Mucosa of stomach (tissue), 1 donor: ENCODE data around the gene DCUN1D1.

Source experiments
- H3K27me3 ChIP-seq: one replicate; pipeline ENCODE4 v1.7.0; 2013; ENCODE audit warnings: mild to moderate bottlenecking, low read length; ENCODE audit not compliant: control insufficient read depth, insufficient read depth
- H3K36me3 ChIP-seq: one replicate; pipeline ENCODE4 v1.7.0; 2013; ENCODE audit warnings: low read length; ENCODE audit not compliant: control insufficient read depth, insufficient read depth
- H3K4me1 ChIP-seq: one replicate; pipeline ENCODE4 v1.7.0; 2013; ENCODE audit warnings: mild to moderate bottlenecking, low read length; ENCODE audit not compliant: control insufficient read depth, insufficient read depth
- H3K4me3 ChIP-seq: one replicate; pipeline ENCODE4 v1.7.0; 2013; ENCODE audit warnings: low read length
- H3K9ac ChIP-seq: one replicate; pipeline ENCODE4 v1.7.0; 2013; ENCODE audit warnings: mild to moderate bottlenecking, low read length, moderate library complexity
- H3K9me3 ChIP-seq: one replicate; pipeline ENCODE4 v1.7.0; 2013; ENCODE audit warnings: mild to moderate bottlenecking, low read length, moderate library complexity; ENCODE audit not compliant: control insufficient read depth
- donor health status: Pancreatic carcinoma.

The DCUN1D1 gene

GRCh38 chr3:182904164-182904563 lies 76.2 kb downstream of the DCUN1D1 start:
- Histone ChIP-seq H3K9ac (no peak overlapping the region), H3K27me3 (no peaks in the 10 kb centered on the region), H3K9me3 (no peaks in the 10 kb centered on the region), H3K4me3 (no peak overlapping the region), H3K4me1 (no peaks in the 10 kb centered on the region), H3K36me3 (no peaks in the 10 kb centered on the region)

GRCh38 chr3:182902236-182902635 lies 78.1 kb downstream of the DCUN1D1 start:
- Histone ChIP-seq H3K9me3 (no peaks in the 10 kb centered on the region), H3K9ac (no peak overlapping the region), H3K4me1 (no peaks in the 10 kb centered on the region), H3K36me3 (no peaks in the 10 kb centered on the region), H3K4me3 (no peak overlapping the region), H3K27me3 (no peaks in the 10 kb centered on the region)

DNA sequence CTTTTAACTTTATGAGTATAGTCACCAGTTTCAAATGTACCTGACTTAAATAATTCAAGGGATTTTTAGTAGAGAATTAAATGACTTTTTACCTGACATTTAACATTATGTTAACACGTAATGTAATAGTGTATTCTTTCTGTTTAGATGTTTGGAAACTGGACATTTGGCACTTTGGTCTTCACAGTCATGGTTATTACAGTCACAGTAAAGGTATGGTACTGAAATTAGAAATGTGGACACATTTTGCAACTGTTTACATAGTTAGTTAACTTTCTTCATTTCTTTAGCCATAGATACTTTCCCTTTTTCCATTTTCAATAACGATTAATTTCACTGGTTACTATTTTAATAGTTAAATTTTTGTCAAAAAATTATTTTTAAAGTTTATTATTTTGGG lies 83.8 kb downstream of the DCUN1D1 start:
- H3K9me3 ChIP-seq, result no peaks in the 10 kb centered on the region

GRCh38 chr3:182895513-182896112 lies 84.7 kb downstream of the DCUN1D1 start:
- no peaks in the 10 kb centered on the region for H3K27me3 ChIP-seq
- H3K9ac ChIP-seq, result no peak overlapping the region
- H3K9me3 ChIP-seq, result no peaks in the 10 kb centered on the region
- H3K36me3 ChIP-seq, result no peaks in the 10 kb centered on the region
- H3K4me3 ChIP-seq, result no peak overlapping the region
- H3K4me1 ChIP-seq, result no peaks in the 10 kb centered on the region

More for the DNA sequence above, 83.8 kb downstream of the DCUN1D1 start:
- no peak overlapping the region for H3K9ac ChIP-seq
- no peaks in the 10 kb centered on the region for H3K27me3 ChIP-seq
- no peaks in the 10 kb centered on the region for H3K36me3 ChIP-seq
- no peaks in the 10 kb centered on the region for H3K4me1 ChIP-seq
- H3K4me3 ChIP-seq, result no peak overlapping the region

DNA sequence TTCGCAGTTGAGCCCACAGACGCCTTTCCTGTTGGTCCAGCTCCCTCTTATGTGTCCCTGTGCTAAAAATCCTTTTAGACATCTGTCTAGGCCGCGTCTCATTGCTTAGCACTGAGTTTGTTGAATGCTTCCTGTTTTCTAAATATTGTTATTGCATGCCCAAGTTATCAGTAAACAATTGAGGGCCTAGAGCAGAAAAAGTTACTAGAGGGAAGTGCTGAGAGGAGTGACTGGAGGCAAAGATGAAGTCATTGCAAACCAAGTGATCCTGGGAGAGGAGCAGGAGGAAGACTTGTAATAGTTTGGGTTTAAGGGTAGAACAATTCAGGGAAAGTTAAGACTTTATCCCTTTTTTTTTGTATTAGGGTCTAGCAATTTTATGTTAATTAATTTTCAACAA lies 88.1 kb downstream of the DCUN1D1 start:
- no peaks in the 10 kb centered on the region for H3K9me3 ChIP-seq
- H3K4me3 ChIP-seq, result no peak overlapping the region
- no peaks in the 10 kb centered on the region for H3K27me3 ChIP-seq
- no peak overlapping the region for H3K9ac ChIP-seq
- H3K4me1 ChIP-seq, result no peaks in the 10 kb centered on the region
- peaks cover 5% of the 10 kb centered on the region for H3K36me3 ChIP-seq

DNA sequence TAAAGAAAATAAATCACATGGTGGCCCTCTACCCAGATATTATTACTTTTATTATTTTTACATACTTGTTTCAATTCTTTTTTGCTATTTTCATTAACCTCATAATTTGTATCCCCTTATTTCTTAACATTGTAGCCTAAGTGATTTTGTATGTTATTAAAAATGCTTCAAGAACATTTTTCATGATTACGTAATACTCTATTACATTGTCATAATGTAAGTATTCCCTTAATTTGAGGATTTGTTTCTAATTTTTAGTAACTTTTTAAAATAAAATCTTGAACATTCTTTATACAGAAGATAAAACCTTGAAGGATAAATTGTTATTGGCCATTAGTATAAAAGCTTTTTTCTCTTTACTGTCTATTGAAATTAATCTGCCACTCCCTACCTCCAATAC lies 89.0 kb downstream of the DCUN1D1 start:
- Histone ChIP-seq H3K4me3 (no peak overlapping the region), H3K9ac (no peak overlapping the region), H3K27me3 (no peaks in the 10 kb centered on the region), H3K4me1 (peaks cover 4% of the 10 kb centered on the region), H3K36me3 (peaks cover 5% of the 10 kb centered on the region), H3K9me3 (no peaks in the 10 kb centered on the region)

- Histone ChIP-seq H3K4me3 (no peak overlapping the region), H3K9me3 (no peaks in the 10 kb centered on the region), H3K36me3 (peaks cover 5% of the 10 kb centered on the region), H3K27me3 (no peaks in the 10 kb centered on the region), H3K9ac (no peak overlapping the region), H3K4me1 (peaks cover 8% of the 10 kb centered on the region)
These were observed 90.2 kb downstream of the DCUN1D1 start for GRCh38 chr3:182889948-182890629.
